Measurements from ENCODE around the gene GPR4.

GPR4 gene

DNA sequence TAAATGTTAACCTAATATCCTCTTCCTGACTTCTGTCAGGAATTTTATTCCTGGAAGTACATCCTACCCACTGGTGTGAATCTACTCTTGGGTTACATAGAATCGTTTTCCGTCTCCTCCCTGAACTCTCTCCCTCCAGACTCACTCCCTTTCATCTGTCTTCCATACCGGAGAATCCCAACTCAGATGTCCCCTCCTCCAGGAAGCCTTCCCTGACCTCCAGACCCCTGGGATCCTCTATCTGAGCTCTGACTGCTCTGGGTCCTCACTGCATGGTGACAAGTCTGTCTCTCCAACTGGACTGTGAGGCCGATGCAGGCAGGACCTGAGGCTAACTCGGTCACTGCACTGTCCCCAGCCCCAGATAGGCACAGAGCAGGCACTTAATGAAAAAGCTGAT, 42.0 kb downstream of the GPR4 start:
- TF ChIP-seq TARDBP (IDR thresholded peaks at IDR 0.05) (no peak), FOXM1 (IDR thresholded peaks at IDR 0.05; ENCODE audit: borderline replicate concordance) (no peak), ZNF384 (IDR thresholded peaks at IDR 0.05) (no peak), ELF4 (IDR thresholded peaks at IDR 0.05) (no peak), NFRKB (IDR thresholded peaks at IDR 0.05) (no peak), CTBP1 (IDR thresholded peaks at IDR 0.05; ENCODE audit: borderline replicate concordance) (no peak), BHLHE40 (IDR thresholded peaks at IDR 0.05; ENCODE audit: borderline replicate concordance) (no peak), ARNT (IDR thresholded peaks at IDR 0.05) (no peak), FOXA1 (IDR thresholded peaks at IDR 0.05) (no peak), HDGF (IDR thresholded peaks at IDR 0.05; ENCODE audit: borderline replicate concordance) (no peak), L3MBTL2 (conservative IDR thresholded peaks at IDR 0.05) (no peak), SUZ12 (IDR thresholded peaks at IDR 0.05) (no peak), LEF1 (IDR thresholded peaks at IDR 0.05; ENCODE audit: borderline replicate concordance) (no peak), SP1 (IDR thresholded peaks at IDR 0.05) (no peak), FOXK2 (IDR thresholded peaks at IDR 0.05) (no peak)
- TF ChIP-seq, protein P1, sequence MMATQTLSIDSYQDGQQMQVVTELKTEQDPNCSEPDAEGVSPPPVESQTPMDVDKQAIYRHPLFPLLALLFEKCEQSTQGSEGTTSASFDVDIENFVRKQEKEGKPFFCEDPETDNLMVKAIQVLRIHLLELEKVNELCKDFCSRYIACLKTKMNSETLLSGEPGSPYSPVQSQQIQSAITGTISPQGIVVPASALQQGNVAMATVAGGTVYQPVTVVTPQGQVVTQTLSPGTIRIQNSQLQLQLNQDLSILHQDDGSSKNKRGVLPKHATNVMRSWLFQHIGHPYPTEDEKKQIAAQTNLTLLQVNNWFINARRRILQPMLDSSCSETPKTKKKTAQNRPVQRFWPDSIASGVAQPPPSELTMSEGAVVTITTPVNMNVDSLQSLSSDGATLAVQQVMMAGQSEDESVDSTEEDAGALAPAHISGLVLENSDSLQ (IDR thresholded peaks at IDR 0.05): no peak
- peak; percentile 2 for DNase-seq (ENCODE audit: extremely low spot score)
- CTCF ChIA-PET: no interaction called here

DNA sequence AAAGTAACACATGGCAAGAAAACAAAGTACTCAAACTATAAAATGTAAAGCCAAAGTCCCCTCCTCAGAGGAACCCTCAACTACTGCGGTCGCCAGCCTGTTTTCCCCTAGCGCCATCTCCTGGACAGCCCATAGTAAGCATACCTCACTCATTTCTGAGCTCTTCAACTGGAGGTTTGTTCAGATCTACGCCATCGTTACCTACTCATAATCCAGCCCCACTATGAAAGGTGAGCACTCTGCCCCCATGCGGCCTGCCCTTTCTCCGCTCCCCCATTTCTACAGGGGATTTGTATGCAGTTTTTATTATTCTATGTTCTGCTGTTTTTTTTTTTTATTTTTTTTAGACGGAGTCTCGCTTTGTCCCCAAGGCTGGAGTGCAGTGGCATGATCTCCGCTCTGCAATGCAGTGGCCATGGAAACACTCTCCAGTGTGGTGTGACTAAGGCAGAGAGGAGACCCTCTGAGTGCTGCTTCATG, 43.6 kb downstream of the GPR4 start:
- TF ChIP-seq L3MBTL2 (conservative IDR thresholded peaks at IDR 0.05): no peak
- no peak for TF ChIP-seq CTBP1 (IDR thresholded peaks at IDR 0.05; ENCODE audit: borderline replicate concordance)
- TF ChIP-seq BHLHE40 (IDR thresholded peaks at IDR 0.05; ENCODE audit: borderline replicate concordance): no peak
- TF ChIP-seq FOXA1 (IDR thresholded peaks at IDR 0.05): no peak
- no peak for TF ChIP-seq LEF1 (IDR thresholded peaks at IDR 0.05; ENCODE audit: borderline replicate concordance)
- TF ChIP-seq HDGF (IDR thresholded peaks at IDR 0.05; ENCODE audit: borderline replicate concordance): no peak
- no peak for TF ChIP-seq FOXK2 (IDR thresholded peaks at IDR 0.05)
- TF ChIP-seq TARDBP (IDR thresholded peaks at IDR 0.05): no peak
- TF ChIP-seq ARNT (IDR thresholded peaks at IDR 0.05): no peak
- TF ChIP-seq ELF4 (IDR thresholded peaks at IDR 0.05): no peak
- no peak for TF ChIP-seq ZNF384 (IDR thresholded peaks at IDR 0.05)
- TF ChIP-seq SUZ12 (IDR thresholded peaks at IDR 0.05): no peak
- no peak for TF ChIP-seq SP1 (IDR thresholded peaks at IDR 0.05)
- TF ChIP-seq, protein P1 (IDR thresholded peaks at IDR 0.05): no peak
- TF ChIP-seq NFRKB (IDR thresholded peaks at IDR 0.05): no peak
- TF ChIP-seq FOXM1 (IDR thresholded peaks at IDR 0.05; ENCODE audit: borderline replicate concordance): no peak
- ChIA-PET POLR2A (interaction anchor here (0.8 to 1.0 kb wide), 3 partner anchors 25 to 74 kb away, joined by 3 to 6 read pairs (median 4); no protein-coding TSS in a partner anchor), CTCF (interaction anchor here (0.5 to 1.9 kb wide), 21 partner anchors 9 to 211 kb away, joined by 3 to 15 read pairs (median 4); partner anchors contain the start of genes OPA3 and SIX5)
- peak; percentile 81 for DNase-seq (ENCODE audit: extremely low spot score)

More for the DNA sequence above, 42.0 kb downstream of the GPR4 start:
- POLR2A ChIA-PET: no interaction called here

DNA sequence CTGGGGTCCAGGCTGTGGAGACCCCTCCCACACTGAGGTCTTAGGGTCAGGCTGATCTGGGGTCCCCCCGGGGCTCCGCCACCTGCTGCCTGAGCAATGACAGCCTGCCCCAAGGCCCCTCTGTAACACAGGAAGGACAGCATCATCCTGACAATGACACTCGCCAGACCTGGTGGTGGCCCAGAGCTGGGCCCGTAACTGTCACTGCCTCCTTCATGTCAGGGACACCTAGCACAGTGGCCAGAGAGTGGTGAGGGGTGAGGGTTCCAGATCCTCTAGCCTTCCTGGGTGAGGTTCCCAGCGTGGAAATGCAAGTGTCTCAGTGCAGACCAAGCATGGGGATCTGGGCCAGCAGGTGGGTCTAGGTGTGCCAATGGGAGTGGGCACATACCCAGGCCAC, 45.2 kb downstream of the GPR4 start:
- TF ChIP-seq FOXK2 (IDR thresholded peaks at IDR 0.05) (no peak), HDGF (IDR thresholded peaks at IDR 0.05; ENCODE audit: borderline replicate concordance) (no peak), FOXA1 (IDR thresholded peaks at IDR 0.05) (no peak), ELF4 (IDR thresholded peaks at IDR 0.05) (no peak)
- ChIA-PET CTCF (interaction anchor here (0.6 to 1.9 kb wide), 2 partner anchors 61 to 84 kb away, joined by 3 to 7 read pairs; no protein-coding TSS in a partner anchor), POLR2A (no interaction called here)
- no peak for DNase-seq (ENCODE audit: extremely low spot score)

DNA sequence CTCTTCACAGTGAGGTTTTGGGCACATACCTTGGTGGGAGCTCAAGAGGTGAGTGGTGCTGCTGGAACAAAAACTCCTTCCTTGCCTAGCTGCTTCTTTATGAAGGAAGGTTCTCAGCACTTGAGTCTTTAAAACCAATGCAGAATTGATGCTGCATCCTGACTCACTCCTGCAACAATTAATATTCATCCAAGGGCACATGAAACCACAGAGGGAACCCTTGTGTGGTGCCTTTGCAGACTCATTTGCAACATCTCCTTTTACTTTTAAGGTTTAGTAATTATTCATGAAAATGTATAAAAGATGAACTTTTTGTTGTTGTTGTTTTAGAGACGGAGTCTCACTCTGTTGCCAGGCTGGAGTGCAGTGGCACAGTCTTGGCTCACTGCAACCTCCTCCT, 47.5 kb downstream of the GPR4 start:
- TF ChIP-seq, protein P1 (IDR thresholded peaks at IDR 0.05): no peak
- no peak for TF ChIP-seq ZNF384 (IDR thresholded peaks at IDR 0.05)
- TF ChIP-seq BHLHE40 (IDR thresholded peaks at IDR 0.05; ENCODE audit: borderline replicate concordance): no peak
- no peak for TF ChIP-seq FOXM1 (IDR thresholded peaks at IDR 0.05; ENCODE audit: borderline replicate concordance)
- no peak for TF ChIP-seq NFRKB (IDR thresholded peaks at IDR 0.05)
- no peak for TF ChIP-seq L3MBTL2 (conservative IDR thresholded peaks at IDR 0.05)
- no peak for TF ChIP-seq ARNT (IDR thresholded peaks at IDR 0.05)
- no peak for TF ChIP-seq CTBP1 (IDR thresholded peaks at IDR 0.05; ENCODE audit: borderline replicate concordance)
- TF ChIP-seq ELF4 (IDR thresholded peaks at IDR 0.05): no peak
- no peak for TF ChIP-seq SP1 (IDR thresholded peaks at IDR 0.05)
- DNase-seq (ENCODE audit: extremely low spot score): peak; percentile 2
- ChIA-PET CTCF (no interaction called here), POLR2A (interaction anchor here (1.0 kb wide), 1 partner anchor 12 kb away, joined by 3 read pairs; no protein-coding TSS in a partner anchor)

DNA sequence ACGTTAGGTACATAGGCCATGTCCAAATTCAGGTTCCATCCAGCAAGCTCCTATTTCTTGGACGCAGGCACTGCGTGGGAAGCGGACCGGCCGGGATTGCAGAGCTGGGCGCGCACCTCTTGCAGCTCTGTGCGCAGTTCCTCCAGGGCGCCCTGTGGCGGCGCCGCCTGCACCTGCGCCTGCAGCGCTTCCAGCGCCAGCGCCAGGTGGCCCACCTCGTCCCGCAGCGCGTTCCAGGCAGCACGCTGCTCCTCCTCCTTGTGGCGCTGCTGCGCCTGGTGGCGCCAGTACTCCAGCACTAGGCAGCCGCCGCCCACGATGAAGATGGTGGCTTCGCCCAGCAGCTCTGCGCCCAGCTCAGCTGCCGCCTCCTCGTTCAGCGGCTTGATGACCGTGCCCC, 48.5 kb downstream of the GPR4 start:
- ChIA-PET POLR2A (interaction anchor here (1.0 kb wide), 1 partner anchor 11 kb away, joined by 3 read pairs; no protein-coding TSS in a partner anchor), CTCF (interaction anchor here (1.0 kb wide), 1 partner anchor 89 kb away, joined by 3 read pairs; no protein-coding TSS in a partner anchor)
- DNase-seq (ENCODE audit: extremely low spot score): peak; percentile 1
- TF ChIP-seq NFRKB (IDR thresholded peaks at IDR 0.05) (no peak), SP1 (IDR thresholded peaks at IDR 0.05) (no peak), FOXM1 (IDR thresholded peaks at IDR 0.05; ENCODE audit: borderline replicate concordance) (no peak), SUZ12 (IDR thresholded peaks at IDR 0.05) (no peak), ARNT (IDR thresholded peaks at IDR 0.05) (no peak), BHLHE40 (IDR thresholded peaks at IDR 0.05; ENCODE audit: borderline replicate concordance) (no peak), L3MBTL2 (conservative IDR thresholded peaks at IDR 0.05) (no peak), ZNF384 (IDR thresholded peaks at IDR 0.05) (no peak), FOXA1 (IDR thresholded peaks at IDR 0.05) (no peak), FOXK2 (IDR thresholded peaks at IDR 0.05) (no peak), LEF1 (IDR thresholded peaks at IDR 0.05; ENCODE audit: borderline replicate concordance) (no peak), TARDBP (IDR thresholded peaks at IDR 0.05) (no peak), CTBP1 (IDR thresholded peaks at IDR 0.05; ENCODE audit: borderline replicate concordance) (no peak), HDGF (IDR thresholded peaks at IDR 0.05; ENCODE audit: borderline replicate concordance) (no peak), ELF4 (IDR thresholded peaks at IDR 0.05) (no peak)
- TF ChIP-seq, protein P1 (IDR thresholded peaks at IDR 0.05): no peak
